Measurements from ENCODE around the gene SLC38A3. TPM values are rescaled to one million over a fixed set of nuclear protein-coding genes. Genes with fewer than 3 reads are reported as not detected.

SLC38A3 gene
- total and polyA plus RNA-seq, 9 of the 15 experiments (the other 6 are each of a cell fraction or from before 2014, with no cell fraction given): 0.09 to 0.38 (median 0.16) TPM; not detected in 6

GRCh38 chr3:50263478-50264382, 58.7 kb downstream of the SLC38A3 start:
- Histone ChIP-seq H3K36me3 (ENCODE audit: control insufficient read depth, insufficient read depth, low read length) (no peaks in the 10 kb centered on the region), H3K9ac (ENCODE audit: insufficient read depth in 1 of 2, low read depth in 2 of 2, low read length in 2 of 2) (no peak overlapping the region), H4K20me1 (replicated peaks; ENCODE audit: control insufficient read depth, insufficient read depth, low read length) (no peaks in the 10 kb centered on the region), H2AFZ (ENCODE audit: low read depth, low read length) (no peak overlapping the region), H3K4me1 (replicated peaks in 1 of 2; ENCODE audit: control insufficient read depth in 2 of 2, insufficient read depth in 2 of 2, low read length in 2 of 2) (peaks cover 6 to 51% of the 10 kb centered on the region in 2 experiments; a peak in 4 of 5 replicates), H3K9me3 (replicated peaks; ENCODE audit: control insufficient read depth, insufficient read depth, low read depth, low read length) (no peaks in the 10 kb centered on the region), H3K27ac (ENCODE audit: extremely low read depth, low read depth, low read length) (no peak overlapping the region), H3K27me3 (ENCODE audit: control insufficient read depth in 2 of 2, insufficient read depth in 2 of 2, low read length in 2 of 2) (no peaks in the 10 kb centered on the region), H3K9me1 (ENCODE audit: control insufficient read depth, insufficient read depth, low read length) (no peaks in the 10 kb centered on the region), H3K4me3 (no peak overlapping the region), H3K4me2 (ENCODE audit: insufficient read depth, low read length) (no peak overlapping the region), H3K79me2 (ENCODE audit: control insufficient read depth, insufficient read depth, low read length) (peaks cover 3% of the 10 kb centered on the region; the same call in 1 of the 3 replicates)
- 38% methylated on average over 5 of the region's 6 CpGs for WGBS (ENCODE audit: insufficient coverage, low coverage, missing lambda C conversion rate)
- BruUV-seq (replicated peaks): no TSS peak
- intact Hi-C loops (cut with micrococcal nuclease): no loop called here
- in situ Hi-C loops (cut with MboI): no loop called here
- DNase-seq (ENCODE audit: extremely low read depth in 1 of 4, low spot score in 3 of 4) (no peak), ATAC-seq (no peak), FAIRE-seq (no peak)
- POLR2A ChIA-PET: interaction anchor here (0.6 to 1.5 kb wide), 5 partner anchors 14 to 335 kb away, joined by 3 read pairs; no protein-coding TSS in a partner anchor
- CTCF ChIA-PET (ENCODE audit: low intra/inter-chr PET ratio): no interaction called here
- TF ChIP-seq STAT5B (CRISPR knock-in tag; IDR thresholded peaks at IDR 0.05): no peak
- TF ChIP-seq PHF21A (IDR thresholded peaks at IDR 0.05; ENCODE audit: borderline replicate concordance, low read depth): no peak
- TF ChIP-seq ZNF316 (IDR thresholded peaks at IDR 0.05): no peak
- TF ChIP-seq ATF3 (IDR thresholded peaks at IDR 0.05): peak; percentile 54
- TF ChIP-seq ATF3 (CRISPR knock-in tag; conservative IDR thresholded peaks at IDR 0.05): no peak
- 0 out of 2 replicates have a peak, but pooled peaks have one; percentile 12 for TF ChIP-seq TFAP4 (CRISPR knock-in tag; IDR thresholded peaks at IDR 0.05; ENCODE audit: borderline replicate concordance)
- TF ChIP-seq MYNN (IDR thresholded peaks at IDR 0.05): no peak
- TF ChIP-seq MYNN (CRISPR knock-in tag; IDR thresholded peaks at IDR 0.05): no peak
- TF ChIP-seq CHD4 (IDR thresholded peaks at IDR 0.05; ENCODE audit: insufficient read depth, insufficient replicate concordance, low read depth, low read length, poor library complexity, severe bottlenecking): no peak
- TF ChIP-seq MIER1 (IDR thresholded peaks at IDR 0.05; ENCODE audit: low read depth): no peak
- no peak for TF ChIP-seq RBM34 (IDR thresholded peaks at IDR 0.05; ENCODE audit: borderline replicate concordance, insufficient read depth, low read length)
- no peak for TF ChIP-seq ATF4 (CRISPR knock-in tag; IDR thresholded peaks at IDR 0.05)
- TF ChIP-seq IRF2 (CRISPR knock-in tag; IDR thresholded peaks at IDR 0.05): no peak
- TF ChIP-seq ZNF184 (CRISPR knock-in tag; IDR thresholded peaks at IDR 0.05): no peak
- no peak for TF ChIP-seq E2F1 (CRISPR knock-in tag; IDR thresholded peaks at IDR 0.05)
- TF ChIP-seq ZNF561 (CRISPR knock-in tag; conservative IDR thresholded peaks at IDR 0.05): no peak
- peak; percentile 42 for TF ChIP-seq FOSL1 (tag; conservative IDR thresholded peaks at IDR 0.05)
- no peak for TF ChIP-seq POLR3A (IDR thresholded peaks at IDR 0.05; ENCODE audit: borderline replicate concordance, extremely low read depth, insufficient read depth, insufficient read length)
- 0 out of 2 replicates have a peak, but pooled peaks have one; percentile 27 for TF ChIP-seq DPF2 (IDR thresholded peaks at IDR 0.05)

Measured in K562 (cell line).